Caki2 (cell line): ENCODE results near the gene DTNA. TPM values are rescaled to one million over a fixed set of nuclear protein-coding genes. Genes with fewer than 3 reads are reported as not detected.
"Not testable (repeated sequence)": the region's sequence is repeated elsewhere in the genome, so short reads cannot be mapped to it uniquely, and the experiment has no call there.

Experiments
- DNase-seq: peaks from one replicate; pipeline ENCODE4 v3.0.0-alpha.2; 2015; ENCODE audit warnings: low read depth
- in situ Hi-C: cut with HindIII; loops from 2 replicates; pipeline ENCODE4 v1.10.0; 2016; ENCODE audit warnings: low sequenced_read_pairs, low pct_unique_long_range_greater_than_20kb, mixed read lengths
- total RNA-seq: library from RNA; depleted of rRNA; stranded (reverse); fragments of >200 nt; shearing (Covaris generic); gene quantifications from 2 replicates; pipeline ENCODE4 v1.2.3, GENCODE V29; 2014; ENCODE audit warnings: low replicate concordance

Gene DTNA
- total RNA-seq, 1 experiment from 2014 or later = 0.34 TPM

- in situ Hi-C loops, DNase-seq: not testable (repeated sequence)
Observed at GRCh38 chr18:34716111-34716510, 6.0 kb downstream of the DTNA start.

DNA sequence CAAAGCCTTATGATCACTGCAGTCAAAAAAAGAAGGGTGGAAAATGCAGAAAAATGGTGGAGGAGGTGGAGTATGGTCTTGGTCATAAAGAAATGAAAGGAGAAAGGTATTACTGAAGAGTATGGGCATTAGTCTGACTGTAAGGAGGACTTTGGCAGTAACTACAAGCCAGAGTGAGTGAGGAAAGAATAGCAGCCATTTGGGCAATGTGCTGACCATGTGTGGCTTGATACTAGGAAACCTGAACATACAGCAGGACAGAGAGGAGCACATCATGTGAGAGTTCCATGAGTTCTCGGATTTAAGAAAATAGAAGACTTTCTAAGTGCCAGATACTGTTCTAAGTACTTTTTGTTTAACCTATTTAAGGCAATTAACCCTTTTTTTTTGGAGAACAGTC is 8.5 kb downstream of the DTNA start:
- in situ Hi-C loops = no loop called here
- DNase-seq = no peak

DNA sequence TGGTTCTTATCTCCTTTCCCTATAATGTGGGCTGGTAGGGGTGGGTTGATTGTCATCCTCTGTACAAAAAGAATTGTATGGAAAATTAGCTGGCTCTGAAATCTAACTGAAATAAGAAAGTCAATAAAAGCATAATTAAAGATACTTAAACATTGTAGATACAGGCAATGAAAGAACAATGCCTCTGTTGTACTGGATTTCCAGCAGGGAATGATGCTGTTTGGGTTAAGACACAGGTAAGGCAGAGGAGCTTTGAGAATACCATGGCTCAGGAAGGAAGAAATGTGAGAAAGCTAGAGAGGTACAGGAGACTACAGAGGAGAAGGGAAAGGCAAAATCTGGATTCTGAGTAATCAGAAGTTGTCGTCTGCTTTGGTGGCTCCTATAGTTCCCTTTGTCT is 10.1 kb downstream of the DTNA start:
- in situ Hi-C loops = no loop called here
- DNase-seq = no peak

GRCh38 chr18:34723143-34723542 is 13.0 kb downstream of the DTNA start:
- in situ Hi-C loops = no loop called here
- no peak for DNase-seq

DNA sequence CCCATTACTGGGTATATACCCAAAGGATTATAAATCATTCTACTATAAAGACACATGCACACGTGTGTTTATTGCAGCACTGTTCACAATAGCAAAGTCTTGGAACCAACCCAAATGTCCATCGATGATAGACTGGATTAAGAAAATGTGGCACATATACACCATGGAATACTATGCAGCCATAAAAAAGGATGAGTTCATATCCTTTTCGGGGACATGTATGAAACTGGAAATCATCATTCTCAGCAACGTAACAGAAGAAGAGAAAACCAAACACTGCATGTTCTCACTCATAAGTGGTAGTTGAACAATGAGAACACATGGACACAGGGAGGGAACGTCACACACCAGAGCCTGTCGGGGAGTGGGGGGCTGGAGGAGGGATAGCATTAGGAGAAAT is 15.6 kb downstream of the DTNA start:
- in situ Hi-C loops = not testable (repeated sequence)

DNA sequence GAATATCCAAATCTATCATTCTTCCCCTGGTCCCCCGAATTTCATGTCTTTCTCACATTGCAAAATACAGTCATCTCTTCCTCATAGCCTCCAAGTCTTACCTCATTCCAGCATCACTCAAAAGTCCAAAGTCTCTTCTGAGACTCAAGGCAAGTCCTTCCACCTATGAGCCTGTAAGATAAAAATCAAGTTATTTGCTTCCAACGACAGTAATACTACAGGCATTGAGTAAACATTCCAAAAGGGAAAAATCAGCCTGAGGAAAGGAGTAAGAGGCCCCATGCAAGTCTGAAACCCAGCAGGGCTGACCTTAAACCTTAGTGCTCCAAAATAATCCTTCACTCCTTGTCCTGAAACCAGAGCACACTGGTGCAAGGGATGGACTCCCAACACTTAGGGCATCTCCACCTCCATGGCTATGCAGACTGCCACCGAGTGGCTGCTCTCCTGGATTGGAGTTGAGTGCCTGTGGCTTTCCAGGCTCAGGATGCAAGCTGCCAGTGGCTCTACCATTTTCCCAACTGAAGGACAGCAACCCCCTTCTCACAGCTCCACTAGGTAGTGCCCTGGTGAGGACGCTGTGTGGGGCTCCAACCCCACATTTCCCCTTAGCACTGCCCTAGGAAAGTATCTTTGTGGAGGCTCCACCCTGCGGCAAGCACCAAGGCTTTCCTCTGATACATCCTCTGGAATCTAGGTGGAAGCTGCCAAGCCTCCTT is 16.3 kb downstream of the DTNA start:
- DNase-seq = no peak
- in situ Hi-C loops = no loop called here

More for the DNA sequence above, 15.6 kb downstream of the DTNA start:
- DNase-seq = not testable (repeated sequence)

DNA sequence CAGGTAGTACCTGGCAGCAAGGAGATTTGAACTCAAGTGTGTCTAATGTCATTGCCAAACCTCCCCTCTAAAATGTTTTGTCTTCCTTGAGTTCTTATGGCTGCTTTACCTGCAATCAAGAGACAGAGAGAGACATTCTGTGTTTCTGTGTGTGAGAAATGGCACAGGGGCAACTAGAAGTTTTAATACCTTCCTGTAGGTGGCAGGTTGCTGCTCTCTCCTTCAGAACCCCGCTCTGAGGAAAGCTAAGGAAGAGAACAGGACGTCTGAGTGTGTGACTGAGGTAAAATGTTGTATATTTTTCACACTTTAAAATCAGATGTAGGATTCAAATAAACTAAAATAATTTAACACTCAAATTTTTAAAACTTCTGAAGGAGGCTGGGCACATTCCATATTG is 19.2 kb downstream of the DTNA start:
- in situ Hi-C loops = no loop called here
- no peak for DNase-seq

GRCh38 chr18:34729740-34730355 is 19.8 kb downstream of the DTNA start:
- DNase-seq = no peak
- in situ Hi-C loops = no loop called here

GRCh38 chr18:34730774-34731173 is 20.7 kb downstream of the DTNA start:
- in situ Hi-C loops = no loop called here
- no peak for DNase-seq

DNA sequence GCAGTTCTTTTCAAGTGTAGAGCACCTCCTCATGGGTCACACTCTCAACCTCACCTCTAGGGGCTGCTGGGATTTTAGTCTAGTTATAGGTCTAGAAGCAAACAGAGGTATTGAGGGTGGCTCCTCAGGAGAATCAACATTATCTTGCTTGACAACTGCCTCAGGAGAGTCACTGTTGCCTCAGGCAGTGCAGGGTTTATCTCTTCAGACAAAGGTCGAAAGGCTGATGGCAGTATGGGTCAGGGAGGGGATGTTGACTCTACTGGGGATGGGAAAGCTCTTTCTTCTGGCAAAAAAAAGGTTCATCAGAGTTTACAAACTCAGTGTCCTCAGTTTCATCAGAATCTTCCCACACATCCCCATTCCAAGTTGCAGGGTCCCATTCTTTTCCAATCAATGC is 24.0 kb downstream of the DTNA start:
- no peak for DNase-seq
- in situ Hi-C loops = no loop called here

DNA sequence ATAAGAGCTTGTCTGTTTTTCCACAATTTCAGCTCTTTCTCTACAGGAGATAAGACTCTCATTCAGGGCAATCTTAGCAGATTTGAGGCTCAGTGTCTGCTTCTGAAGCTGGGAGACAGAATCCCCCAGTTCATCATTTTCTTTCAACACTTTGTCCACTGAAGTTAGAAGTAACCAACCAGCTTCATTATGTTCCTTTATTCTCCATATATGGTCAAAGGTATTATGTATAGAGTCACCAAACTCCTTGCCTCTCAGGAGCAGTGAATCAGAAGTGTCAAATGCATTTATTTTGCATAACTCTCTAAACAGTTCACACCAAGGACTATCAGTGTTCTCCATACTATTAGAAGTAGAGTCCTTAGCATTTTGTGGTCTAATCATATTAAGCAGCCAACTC is 24.4 kb downstream of the DTNA start:
- in situ Hi-C loops, DNase-seq: not testable (repeated sequence)

DNA sequence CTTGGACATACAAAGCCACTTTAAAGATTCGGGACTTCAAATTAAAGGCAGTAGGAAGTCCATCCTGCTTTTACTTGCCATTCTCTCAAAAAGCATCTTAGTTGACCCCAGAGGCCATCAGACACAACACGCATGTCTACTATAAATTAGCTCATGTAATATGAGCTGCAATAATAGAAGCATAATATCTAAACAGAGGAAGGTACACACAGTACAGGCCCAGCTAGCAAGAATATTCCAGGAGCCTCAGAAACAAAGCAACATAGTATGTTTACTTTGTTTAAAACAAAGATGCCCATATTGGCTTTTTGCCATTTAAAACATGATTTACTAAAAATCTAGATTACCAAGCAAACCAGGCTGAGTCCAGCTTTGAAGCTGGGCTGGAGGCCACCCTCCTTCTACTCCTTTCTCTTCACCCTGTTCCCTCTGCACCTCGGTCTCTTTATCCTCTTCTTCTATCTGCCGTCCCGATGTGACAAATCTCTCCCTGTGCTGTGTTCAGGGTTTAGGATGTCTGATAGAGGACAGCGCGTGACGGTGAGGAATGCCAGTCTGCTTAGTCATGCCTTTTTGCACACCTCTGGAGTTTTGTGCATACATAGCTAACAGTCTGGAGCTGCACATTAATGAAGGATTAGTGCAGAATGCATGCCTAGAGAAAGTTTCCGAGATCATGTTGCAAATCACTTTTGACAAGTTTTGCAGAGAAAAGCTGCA is 28.2 kb downstream of the DTNA start:
- peak; percentile 62 for DNase-seq
- in situ Hi-C loops = no loop called here

- no peak for DNase-seq
- in situ Hi-C loops = no loop called here
Observed at GRCh38 chr18:34740101-34740500, 30.0 kb downstream of the DTNA start.

DNA sequence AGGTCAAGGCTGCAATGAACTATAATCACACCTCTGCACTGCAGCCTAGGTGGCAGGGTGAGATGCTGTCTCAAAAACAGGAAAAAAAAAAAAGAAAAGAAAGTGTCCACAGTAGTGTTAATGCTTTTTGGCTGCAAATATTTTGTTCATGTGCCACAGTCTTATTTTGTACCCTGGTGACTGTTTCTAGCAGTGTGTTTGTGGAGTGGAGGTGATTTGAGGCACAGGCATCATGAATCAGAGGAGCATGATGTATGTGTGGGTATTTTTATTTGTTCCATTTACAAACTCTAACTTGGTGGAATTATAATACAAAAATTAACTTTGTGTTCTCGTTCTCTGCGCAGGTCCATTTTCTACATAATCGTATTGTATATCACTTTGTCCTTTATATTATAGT is 30.6 kb downstream of the DTNA start:
- DNase-seq = no peak
- in situ Hi-C loops = no loop called here

DNA sequence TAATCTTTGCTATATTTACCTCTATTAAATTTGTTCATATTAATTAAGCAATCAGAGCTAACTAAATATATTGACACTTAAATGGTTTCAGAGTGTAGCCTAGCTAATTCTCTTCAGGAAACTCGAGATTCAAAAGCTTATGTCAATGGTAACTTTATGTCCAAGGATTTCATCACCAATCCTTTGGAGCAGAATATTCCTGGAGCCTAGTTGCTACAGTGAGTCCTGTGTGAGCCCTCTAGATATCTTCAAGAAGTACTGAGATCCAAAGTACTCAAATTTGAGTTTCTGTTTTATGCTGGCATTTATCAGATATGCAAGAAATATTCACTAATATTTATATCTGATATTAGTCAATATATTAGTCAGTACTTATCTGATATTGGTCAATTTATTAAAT is 31.3 kb downstream of the DTNA start:
- in situ Hi-C loops = no loop called here
- no peak for DNase-seq

DNA sequence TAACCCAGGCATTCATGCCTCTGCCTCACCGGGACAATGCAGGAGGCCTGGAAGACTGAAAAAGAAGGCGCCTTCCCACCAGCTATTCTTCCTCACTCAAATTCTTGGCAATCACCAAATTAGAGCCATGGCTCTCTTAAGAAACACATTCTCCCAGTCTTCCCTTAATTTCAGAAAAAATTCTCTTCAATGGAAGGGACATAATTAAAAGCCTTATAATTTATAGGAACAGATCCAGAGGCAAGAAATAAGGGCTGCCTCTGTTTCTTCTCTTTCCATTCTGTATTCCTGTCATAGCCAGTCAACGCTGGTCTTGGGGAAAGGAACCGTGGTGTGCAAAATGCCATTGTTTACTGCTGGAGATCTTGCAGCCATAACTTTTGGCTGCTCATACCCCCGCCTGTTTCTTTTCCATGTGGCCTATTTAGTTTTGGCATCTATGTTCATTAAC is 32.8 kb downstream of the DTNA start:
- in situ Hi-C loops = no loop called here
- no peak for DNase-seq

DNA sequence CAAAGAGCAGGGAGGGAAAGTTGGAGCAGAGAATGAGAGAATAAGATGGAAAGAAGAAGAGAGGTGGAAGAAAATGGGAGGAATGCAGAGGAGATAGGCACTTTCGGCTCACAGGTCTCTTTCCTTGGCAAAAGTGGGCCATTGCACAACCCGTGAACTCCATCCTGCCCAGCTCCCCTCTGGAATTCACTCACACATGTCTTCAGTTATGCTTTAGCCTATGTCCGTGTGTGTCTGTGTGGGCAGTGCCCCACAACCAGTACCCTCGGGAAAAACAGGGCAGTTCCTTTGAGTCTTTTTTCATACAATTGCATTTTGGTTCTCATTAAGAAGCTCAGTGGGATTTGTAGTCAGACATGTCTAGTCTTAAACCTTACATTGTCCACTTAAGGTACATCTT is 34.5 kb downstream of the DTNA start:
- in situ Hi-C loops = no loop called here

GRCh38 chr18:34746614-34747013 is 36.5 kb downstream of the DTNA start:
- in situ Hi-C loops = no loop called here

More for the DNA sequence above, 34.5 kb downstream of the DTNA start:
- DNase-seq = no peak

DNA sequence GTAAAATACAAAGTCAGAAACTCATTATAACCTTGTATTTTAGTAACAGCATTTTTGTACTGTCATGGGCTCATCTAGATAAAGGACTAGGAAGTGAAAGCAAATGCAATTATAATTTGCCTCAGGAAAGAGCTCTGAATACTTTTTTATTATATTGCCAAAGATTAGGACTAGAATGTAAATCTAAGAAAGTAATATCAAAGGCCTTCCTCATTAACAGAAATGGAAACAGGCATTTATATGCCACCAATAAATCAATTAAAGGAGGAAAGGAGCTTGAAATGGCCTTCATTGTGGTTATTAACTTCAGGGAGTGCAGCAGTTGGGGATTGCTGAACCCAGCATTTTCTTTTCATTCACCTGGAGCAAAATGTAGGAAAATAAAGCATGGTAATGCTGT is 39.6 kb downstream of the DTNA start:
- in situ Hi-C loops = no loop called here
- no peak for DNase-seq

More at GRCh38 chr18:34746614-34747013, 36.5 kb downstream of the DTNA start:
- no peak for DNase-seq
